ENCODE results near the gene MAMDC4. TPM values are rescaled to one million over a fixed set of nuclear protein-coding genes. Genes with fewer than 3 reads are reported as not detected.

The MAMDC4 gene
- total RNA-seq, 1 donor from 2014 or later, result 8.5 TPM

DNA sequence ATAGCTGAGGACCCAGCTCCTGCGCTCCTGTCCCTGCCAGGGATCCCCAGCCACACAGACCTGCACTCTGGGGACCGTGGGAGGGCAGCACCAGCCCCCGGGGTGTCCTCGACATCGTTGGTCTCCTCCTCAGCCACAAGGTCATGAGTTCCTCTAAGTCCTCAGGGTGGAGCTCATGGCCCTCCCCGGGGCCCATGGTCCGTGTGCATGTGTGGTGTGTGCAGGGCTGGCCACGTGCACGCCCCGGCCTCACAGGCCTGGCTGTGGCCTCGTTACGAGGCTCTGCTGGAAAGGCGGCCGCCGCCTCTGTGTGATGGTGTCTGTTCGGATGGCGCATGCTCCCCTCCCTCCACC is 26.0 kb upstream of the MAMDC4 start:
- Histone ChIP-seq H3K4me1 (ENCODE audit: insufficient read depth, low read length) (peaks cover 8% of the 10 kb centered on the region), H4K20me1 (ENCODE audit: insufficient read depth, low read length) (peaks cover 29% of the 10 kb centered on the region), H3K4me2 (ENCODE audit: low read length) (no peak overlapping the region), H3K27ac (ENCODE audit: low read depth, low read length) (no peak overlapping the region), H3K27me3 (ENCODE audit: insufficient read depth, low read length) (no peaks in the 10 kb centered on the region), H3K79me2 (ENCODE audit: insufficient read depth, low read length) (peaks cover 24% of the 10 kb centered on the region), H3K9me3 (ENCODE audit: insufficient read depth, low read depth, low read length) (no peaks in the 10 kb centered on the region), H3K4me3 (ENCODE audit: insufficient read depth, low read depth, low read length) (no peak overlapping the region), H2AFZ (ENCODE audit: low read depth, low read length) (no peak overlapping the region), H3K36me3 (ENCODE audit: insufficient read depth, low read length) (peaks cover 4% of the 10 kb centered on the region), H3K9ac (ENCODE audit: low read length) (no peak overlapping the region)
- no peaks in the 10 kb centered on the region for H3K9me3 Mint-ChIP-seq (ENCODE audit: unreplicated experiment)
- no peak overlapping the region for H3K27ac Mint-ChIP-seq (ENCODE audit: unreplicated experiment)
- FAIRE-seq (no peak), DNase-seq (ENCODE audit: low read depth) (no peak)
- H3K4me3 Mint-ChIP-seq (ENCODE audit: unreplicated experiment), result no peak overlapping the region
- no peaks in the 10 kb centered on the region for H3K4me1 Mint-ChIP-seq (ENCODE audit: low read depth, unreplicated experiment)
- no peaks in the 10 kb centered on the region for H3K27me3 Mint-ChIP-seq (ENCODE audit: low read depth, unreplicated experiment)
- TF ChIP-seq, protein P1, sequence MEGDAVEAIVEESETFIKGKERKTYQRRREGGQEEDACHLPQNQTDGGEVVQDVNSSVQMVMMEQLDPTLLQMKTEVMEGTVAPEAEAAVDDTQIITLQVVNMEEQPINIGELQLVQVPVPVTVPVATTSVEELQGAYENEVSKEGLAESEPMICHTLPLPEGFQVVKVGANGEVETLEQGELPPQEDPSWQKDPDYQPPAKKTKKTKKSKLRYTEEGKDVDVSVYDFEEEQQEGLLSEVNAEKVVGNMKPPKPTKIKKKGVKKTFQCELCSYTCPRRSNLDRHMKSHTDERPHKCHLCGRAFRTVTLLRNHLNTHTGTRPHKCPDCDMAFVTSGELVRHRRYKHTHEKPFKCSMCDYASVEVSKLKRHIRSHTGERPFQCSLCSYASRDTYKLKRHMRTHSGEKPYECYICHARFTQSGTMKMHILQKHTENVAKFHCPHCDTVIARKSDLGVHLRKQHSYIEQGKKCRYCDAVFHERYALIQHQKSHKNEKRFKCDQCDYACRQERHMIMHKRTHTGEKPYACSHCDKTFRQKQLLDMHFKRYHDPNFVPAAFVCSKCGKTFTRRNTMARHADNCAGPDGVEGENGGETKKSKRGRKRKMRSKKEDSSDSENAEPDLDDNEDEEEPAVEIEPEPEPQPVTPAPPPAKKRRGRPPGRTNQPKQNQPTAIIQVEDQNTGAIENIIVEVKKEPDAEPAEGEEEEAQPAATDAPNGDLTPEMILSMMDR (IDR thresholded peaks at IDR 0.05; ENCODE audit: insufficient read depth, low read depth, low read length), result no peak
- TF ChIP-seq EZH2 (IDR thresholded peaks at IDR 0.05; ENCODE audit: insufficient read depth, low read length), result no peak
- peaks cover 6% of the 10 kb centered on the region for H3K36me3 Mint-ChIP-seq (ENCODE audit: low read depth, unreplicated experiment)

DNA sequence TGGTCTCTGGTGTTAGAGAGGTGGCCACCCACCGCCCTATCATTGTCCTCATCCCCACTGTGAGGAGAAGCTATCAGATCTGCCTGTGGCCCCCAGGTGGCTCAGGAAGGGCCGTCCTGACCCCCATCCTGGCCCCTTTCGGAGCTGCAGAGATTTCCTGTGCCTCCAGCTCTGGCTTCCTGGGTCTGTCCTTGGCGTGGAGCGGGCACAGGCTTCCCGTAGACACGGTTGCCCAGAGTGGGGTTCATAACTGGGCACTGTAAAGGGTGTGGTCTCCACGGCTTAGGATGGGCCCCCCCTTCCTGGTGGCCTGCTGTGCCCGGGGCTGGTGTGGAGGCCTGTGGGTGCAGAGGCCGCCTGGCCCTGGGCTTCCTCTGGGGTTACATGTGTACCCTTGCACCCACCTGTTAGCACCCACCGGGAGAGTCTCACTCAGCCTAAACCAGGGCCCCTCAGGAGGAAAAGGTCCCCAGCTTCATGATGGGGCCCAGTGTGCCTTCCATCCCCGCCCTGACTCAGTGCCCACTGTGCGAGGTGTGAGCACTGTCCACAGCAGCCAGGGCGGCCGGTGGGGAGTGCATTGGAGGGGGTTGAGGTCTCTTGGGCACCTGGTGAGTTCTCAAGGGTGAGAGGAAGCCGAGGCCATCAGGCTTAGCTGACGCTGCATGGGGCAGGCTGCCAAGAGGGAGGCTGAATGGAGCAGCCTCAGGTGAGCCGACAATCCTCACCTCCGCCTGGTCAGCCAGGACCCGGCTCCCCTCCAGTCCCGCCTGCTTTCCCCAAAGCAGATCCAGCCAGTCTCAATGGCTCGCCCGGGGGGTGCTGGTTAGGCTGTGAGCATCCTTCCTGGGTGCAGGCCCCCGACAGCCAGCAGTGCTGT is 25.2 kb upstream of the MAMDC4 start:
- H3K4me1 ChIP-seq (ENCODE audit: insufficient read depth, low read length), result no peaks in the 10 kb centered on the region
- DNase-seq (ENCODE audit: low read depth) (no peak), FAIRE-seq (no peak)
- Mint-ChIP-seq H3K4me3 (ENCODE audit: unreplicated experiment) (no peak overlapping the region), H3K4me1 (ENCODE audit: low read depth, unreplicated experiment) (no peaks in the 10 kb centered on the region), H3K9me3 (ENCODE audit: unreplicated experiment) (no peaks in the 10 kb centered on the region), H3K36me3 (ENCODE audit: low read depth, unreplicated experiment) (peaks cover 6% of the 10 kb centered on the region), H3K27ac (ENCODE audit: unreplicated experiment) (no peak overlapping the region), H3K27me3 (ENCODE audit: low read depth, unreplicated experiment) (no peaks in the 10 kb centered on the region)
- H3K9ac ChIP-seq (ENCODE audit: low read length), result no peak overlapping the region
- no peak overlapping the region for H3K4me2 ChIP-seq (ENCODE audit: low read length)
- H4K20me1 ChIP-seq (ENCODE audit: insufficient read depth, low read length), result peaks cover 25% of the 10 kb centered on the region
- no peak overlapping the region for H2AFZ ChIP-seq (ENCODE audit: low read depth, low read length)
- H3K36me3 ChIP-seq (ENCODE audit: insufficient read depth, low read length), result peaks cover 4% of the 10 kb centered on the region
- H3K27ac ChIP-seq (ENCODE audit: low read depth, low read length), result no peak overlapping the region
- peaks cover 16% of the 10 kb centered on the region for H3K79me2 ChIP-seq (ENCODE audit: insufficient read depth, low read length)
- no peaks in the 10 kb centered on the region for H3K9me3 ChIP-seq (ENCODE audit: insufficient read depth, low read depth, low read length)
- H3K27me3 ChIP-seq (ENCODE audit: insufficient read depth, low read length), result no peaks in the 10 kb centered on the region
- H3K4me3 ChIP-seq (ENCODE audit: insufficient read depth, low read depth, low read length), result no peak overlapping the region
- TF ChIP-seq, protein P1 (IDR thresholded peaks at IDR 0.05; ENCODE audit: insufficient read depth, low read depth, low read length), result no peak
- TF ChIP-seq EZH2 (IDR thresholded peaks at IDR 0.05; ENCODE audit: insufficient read depth, low read length), result no peak
